ENCODE results near the gene ZBTB8OS. TPM values are rescaled to one million over a fixed set of nuclear protein-coding genes. Genes with fewer than 3 reads are reported as not detected.
"Not testable (repeated sequence)": the region's sequence is repeated elsewhere in the genome, so short reads cannot be mapped to it uniquely, and the experiment has no call there.

Gene ZBTB8OS
- total and polyA plus RNA-seq, 9 donors, result 20.1 to 37.0 (median 25.5) TPM

DNA sequence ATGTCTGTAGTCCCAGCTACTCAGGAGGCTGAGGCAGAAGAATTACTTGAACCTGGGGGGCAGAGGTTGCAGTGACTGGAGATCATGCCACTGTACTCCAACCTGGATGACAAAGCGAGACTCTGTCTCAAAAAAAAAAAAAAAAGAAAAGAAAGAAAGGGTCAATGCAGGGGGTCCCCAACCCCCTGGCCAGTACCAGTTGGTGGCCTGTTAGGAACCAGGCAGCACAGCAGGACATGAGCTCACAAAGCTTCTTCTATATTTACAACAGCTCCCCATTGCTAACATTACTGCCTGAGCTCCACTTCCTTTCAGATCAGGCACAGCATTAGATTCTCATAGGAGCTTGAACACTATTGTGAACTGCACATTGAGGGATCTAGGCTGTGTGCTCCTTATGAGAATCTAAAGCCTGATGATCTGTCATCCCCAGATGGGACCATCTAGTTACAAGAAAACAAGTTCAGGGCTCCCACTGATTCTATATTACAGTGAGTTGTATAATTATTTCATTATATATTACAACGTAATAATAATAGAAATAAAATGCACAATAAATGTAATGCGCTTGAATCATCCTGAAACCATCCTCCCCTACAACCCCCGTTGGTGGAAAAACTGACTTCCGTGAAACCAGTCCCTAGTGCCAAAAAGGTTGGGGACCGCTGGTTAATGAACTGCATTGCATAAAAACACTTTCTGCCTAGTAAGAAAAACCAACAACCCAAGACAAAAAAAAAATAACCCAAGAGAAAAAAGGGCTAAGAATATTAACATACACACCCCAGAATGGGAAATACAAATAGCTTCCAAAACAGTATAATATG lies 2.8 kb downstream of the ZBTB8OS start:
- TF ChIP-seq, protein P1, sequence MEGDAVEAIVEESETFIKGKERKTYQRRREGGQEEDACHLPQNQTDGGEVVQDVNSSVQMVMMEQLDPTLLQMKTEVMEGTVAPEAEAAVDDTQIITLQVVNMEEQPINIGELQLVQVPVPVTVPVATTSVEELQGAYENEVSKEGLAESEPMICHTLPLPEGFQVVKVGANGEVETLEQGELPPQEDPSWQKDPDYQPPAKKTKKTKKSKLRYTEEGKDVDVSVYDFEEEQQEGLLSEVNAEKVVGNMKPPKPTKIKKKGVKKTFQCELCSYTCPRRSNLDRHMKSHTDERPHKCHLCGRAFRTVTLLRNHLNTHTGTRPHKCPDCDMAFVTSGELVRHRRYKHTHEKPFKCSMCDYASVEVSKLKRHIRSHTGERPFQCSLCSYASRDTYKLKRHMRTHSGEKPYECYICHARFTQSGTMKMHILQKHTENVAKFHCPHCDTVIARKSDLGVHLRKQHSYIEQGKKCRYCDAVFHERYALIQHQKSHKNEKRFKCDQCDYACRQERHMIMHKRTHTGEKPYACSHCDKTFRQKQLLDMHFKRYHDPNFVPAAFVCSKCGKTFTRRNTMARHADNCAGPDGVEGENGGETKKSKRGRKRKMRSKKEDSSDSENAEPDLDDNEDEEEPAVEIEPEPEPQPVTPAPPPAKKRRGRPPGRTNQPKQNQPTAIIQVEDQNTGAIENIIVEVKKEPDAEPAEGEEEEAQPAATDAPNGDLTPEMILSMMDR (IDR thresholded peaks at IDR 0.05), result no peak
- TF ChIP-seq EP300 (IDR thresholded peaks at IDR 0.05) (no peak), POLR2A (IDR thresholded peaks at IDR 0.05) (no peak)

DNA sequence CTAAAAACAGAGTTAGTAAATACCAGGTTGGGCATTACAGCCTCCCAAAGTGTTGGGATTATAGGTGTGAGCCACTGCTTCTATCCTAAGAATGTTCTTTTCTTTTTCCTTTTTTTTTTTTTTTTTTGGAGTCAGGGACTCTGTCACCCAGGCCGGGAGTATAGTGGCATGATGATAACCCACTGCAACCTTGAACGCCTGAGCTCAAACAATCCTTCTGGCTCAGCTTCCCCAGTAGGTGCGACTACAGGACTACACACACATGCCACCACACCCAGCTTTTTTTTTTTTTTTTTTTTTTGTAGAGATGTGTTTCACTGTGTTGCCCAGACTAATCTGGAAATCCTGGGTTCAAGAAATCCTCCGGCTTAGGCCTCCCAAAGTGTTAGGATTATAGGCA lies 5.9 kb downstream of the ZBTB8OS start:
- TF ChIP-seq, protein P1 (IDR thresholded peaks at IDR 0.05), result no peak
- Histone ChIP-seq H3K27ac (no peak overlapping the region), H3K36me3 (no peaks in the 10 kb centered on the region), H3K9me3 (no peaks in the 10 kb centered on the region), H3K27me3 (no peaks in the 10 kb centered on the region), H3K4me1 (ENCODE audit: insufficient read depth) (no peaks in the 10 kb centered on the region), H3K4me3 (no peak overlapping the region)
- 83 to 88% (median 86%) methylated on average over 4 of the region's 4 CpGs for WGBS, 3 donors
- intact Hi-C loops (cut with DNase I), result no loop called here
- no peak for DNase-seq

More for the DNA sequence above, 2.8 kb downstream of the ZBTB8OS start:
- DNase-seq, result no peak
- Histone ChIP-seq H3K36me3 (no peaks in the 10 kb centered on the region), H3K9me3 (no peaks in the 10 kb centered on the region), H3K4me1 (ENCODE audit: insufficient read depth) (peaks cover 1% of the 10 kb centered on the region), H3K27me3 (no peaks in the 10 kb centered on the region), H3K27ac (no peak overlapping the region), H3K4me3 (no peak overlapping the region)
- 79 to 83% (median 81%) methylated on average over 6 of the region's 6 CpGs for WGBS, 3 donors
- intact Hi-C loops (cut with DNase I), result no loop called here

- H3K27ac ChIP-seq; DNase-seq; H3K27me3 ChIP-seq; H3K9me3 ChIP-seq; H3K4me3 ChIP-seq; H3K4me1 ChIP-seq (ENCODE audit: insufficient read depth); H3K36me3 ChIP-seq; intact Hi-C loops (cut with DNase I): not testable (repeated sequence)
- 73 to 78% (median 75%) methylated on average over 8 of the region's 8 CpGs for WGBS, 3 donors
These were observed 8.0 kb downstream of the ZBTB8OS start for GRCh38 chr1:32642292-32642827.

DNA sequence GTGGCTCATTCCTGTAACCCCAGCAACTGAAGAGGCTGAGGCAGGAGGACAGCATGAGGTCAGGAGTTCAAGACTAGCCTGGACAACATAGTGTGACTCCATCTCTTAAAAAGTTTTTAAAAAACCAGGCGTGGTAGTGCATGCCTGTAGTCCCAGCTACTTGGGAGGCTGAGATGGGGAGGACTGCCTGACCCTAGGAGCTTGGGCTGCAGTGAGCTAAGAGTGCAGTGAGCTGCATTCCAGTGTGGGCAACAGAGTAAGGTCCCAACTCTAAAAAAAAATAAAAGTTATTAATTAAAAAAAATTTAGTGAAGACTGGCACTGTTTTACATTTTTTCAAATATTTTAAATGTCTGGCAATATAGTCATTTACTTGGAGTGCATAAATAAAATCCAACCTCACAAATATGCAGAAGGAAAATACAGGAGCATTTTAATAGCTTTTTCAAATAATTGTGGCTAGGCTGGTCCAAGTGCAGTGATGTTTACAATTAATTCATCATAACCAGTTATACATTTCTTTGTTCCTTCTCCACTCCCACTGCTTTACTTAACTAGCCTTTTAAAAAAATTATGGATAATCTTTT lies 10.8 kb downstream of the ZBTB8OS start:
- no peak for TF ChIP-seq EP300 (IDR thresholded peaks at IDR 0.05)
- TF ChIP-seq, protein P1 (IDR thresholded peaks at IDR 0.05), result no peak
- no peak for TF ChIP-seq POLR2A (IDR thresholded peaks at IDR 0.05)
- intact Hi-C loops (cut with DNase I), result no loop called here
- H3K27ac ChIP-seq, result no peak overlapping the region
- no peaks in the 10 kb centered on the region for H3K9me3 ChIP-seq
- DNase-seq, result no peak
- no peaks in the 10 kb centered on the region for H3K36me3 ChIP-seq
- no peak overlapping the region for H3K4me3 ChIP-seq
- 58 to 75% (median 70%) methylated on average over 1 of the region's 1 CpG for WGBS, 3 donors
- H3K27me3 ChIP-seq, result no peaks in the 10 kb centered on the region
- no peaks in the 10 kb centered on the region for H3K4me1 ChIP-seq (ENCODE audit: insufficient read depth)

All from ovary (tissue), 9 donors.